Astrocyte of the cerebellum (primary cell): ENCODE data around the gene SLC17A9.

ENCODE experiments used
- DNase-seq: peaks from one replicate; pipeline ENCODE4 v3.0.0-alpha.2; 2011; ENCODE audit warnings: low read depth
- H3K4me3 ChIP-seq: 2 replicates; pipeline ENCODE4 v1.5.1; 2011; ENCODE audit warnings: mild to moderate bottlenecking, low read depth, low read length, moderate library complexity
- CTCF ChIP-seq: IDR thresholded peaks from 2 replicates; pipeline ENCODE4 v1.5.1; 2012; ENCODE audit warnings: low read length, low read depth, moderate library complexity, mild to moderate bottlenecking; ENCODE audit errors: missing control alignments
- in situ Hi-C: cut with HindIII; loops from 2 replicates; pipeline ENCODE4 v1.10.0; 2017; ENCODE audit warnings: low sequenced_read_pairs

The SLC17A9 gene

GRCh38 chr20:62963614-62964397 is 11.3 kb downstream of the SLC17A9 start:
- TF ChIP-seq CTCF, result no peak
- in situ Hi-C loops, result no loop called here
- H3K4me3 ChIP-seq, result no peak overlapping the region
- no peak for DNase-seq

GRCh38 chr20:62964700-62965099 is 12.2 kb downstream of the SLC17A9 start:
- DNase-seq, result no peak
- no peak overlapping the region for H3K4me3 ChIP-seq
- in situ Hi-C loops, result no loop called here
- TF ChIP-seq CTCF, result no peak

GRCh38 chr20:62965363-62965771 is 12.9 kb downstream of the SLC17A9 start:
- in situ Hi-C loops, result no loop called here
- no peak for TF ChIP-seq CTCF
- no peak overlapping the region for H3K4me3 ChIP-seq
- DNase-seq, result no peak

- in situ Hi-C loops, result no loop called here
- no peak for TF ChIP-seq CTCF
- no peak overlapping the region for H3K4me3 ChIP-seq
- DNase-seq, result no peak
These were observed 14.0 kb downstream of the SLC17A9 start for GRCh38 chr20:62966212-62967148.

GRCh38 chr20:62967149-62967501 is 14.6 kb downstream of the SLC17A9 start:
- no peak overlapping the region for H3K4me3 ChIP-seq
- in situ Hi-C loops, result no loop called here
- no peak for TF ChIP-seq CTCF
- DNase-seq, result no peak

- TF ChIP-seq CTCF, result no peak
- in situ Hi-C loops, result no loop called here
These were observed 15.3 kb downstream of the SLC17A9 start for GRCh38 chr20:62967628-62968351.

More at GRCh38 chr20:62967628-62968351, 15.3 kb downstream of the SLC17A9 start:
- no peak for DNase-seq
- H3K4me3 ChIP-seq, result no peak overlapping the region
